ENCODE data around the gene DZIP1L. TPM values are rescaled to one million over a fixed set of nuclear protein-coding genes. Genes with fewer than 3 reads are reported as not detected.

The DZIP1L gene
- total RNA-seq, 1 donor from 2014 or later: 26.6 TPM

GRCh38 chr3:138082992-138083386 is 32.4 kb downstream of the DZIP1L start:
- Mint-ChIP-seq H3K36me3 (ENCODE audit: low read depth) (peaks cover 26% of the 10 kb centered on the region), H3K27me3 (ENCODE audit: low read depth) (no peaks in the 10 kb centered on the region)

GRCh38 chr3:138082085-138082991 is 33.1 kb downstream of the DZIP1L start:
- Mint-ChIP-seq H3K9me3 (no peaks in the 10 kb centered on the region), H3K4me3 (no peak overlapping the region), H3K27me3 (ENCODE audit: low read depth) (no peaks in the 10 kb centered on the region), H3K36me3 (ENCODE audit: low read depth) (peaks cover 27% of the 10 kb centered on the region), H3K4me1 (no peaks in the 10 kb centered on the region), H3K27ac (ENCODE audit: unreplicated experiment) (peak overlapping the region; percentile 72)
- TF ChIP-seq, protein P1, sequence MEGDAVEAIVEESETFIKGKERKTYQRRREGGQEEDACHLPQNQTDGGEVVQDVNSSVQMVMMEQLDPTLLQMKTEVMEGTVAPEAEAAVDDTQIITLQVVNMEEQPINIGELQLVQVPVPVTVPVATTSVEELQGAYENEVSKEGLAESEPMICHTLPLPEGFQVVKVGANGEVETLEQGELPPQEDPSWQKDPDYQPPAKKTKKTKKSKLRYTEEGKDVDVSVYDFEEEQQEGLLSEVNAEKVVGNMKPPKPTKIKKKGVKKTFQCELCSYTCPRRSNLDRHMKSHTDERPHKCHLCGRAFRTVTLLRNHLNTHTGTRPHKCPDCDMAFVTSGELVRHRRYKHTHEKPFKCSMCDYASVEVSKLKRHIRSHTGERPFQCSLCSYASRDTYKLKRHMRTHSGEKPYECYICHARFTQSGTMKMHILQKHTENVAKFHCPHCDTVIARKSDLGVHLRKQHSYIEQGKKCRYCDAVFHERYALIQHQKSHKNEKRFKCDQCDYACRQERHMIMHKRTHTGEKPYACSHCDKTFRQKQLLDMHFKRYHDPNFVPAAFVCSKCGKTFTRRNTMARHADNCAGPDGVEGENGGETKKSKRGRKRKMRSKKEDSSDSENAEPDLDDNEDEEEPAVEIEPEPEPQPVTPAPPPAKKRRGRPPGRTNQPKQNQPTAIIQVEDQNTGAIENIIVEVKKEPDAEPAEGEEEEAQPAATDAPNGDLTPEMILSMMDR (conservative IDR thresholded peaks at IDR 0.05): no peak
- DNase-seq (ENCODE audit: low read depth, low spot score): no peak

More at GRCh38 chr3:138082992-138083386, 32.4 kb downstream of the DZIP1L start:
- TF ChIP-seq, protein P1 (conservative IDR thresholded peaks at IDR 0.05): no peak
- H3K9me3 Mint-ChIP-seq: no peaks in the 10 kb centered on the region
- no peak overlapping the region for H3K27ac Mint-ChIP-seq (ENCODE audit: unreplicated experiment)
- H3K4me1 Mint-ChIP-seq: no peaks in the 10 kb centered on the region
- DNase-seq (ENCODE audit: low read depth, low spot score): no peak
- no peak overlapping the region for H3K4me3 Mint-ChIP-seq

DNA sequence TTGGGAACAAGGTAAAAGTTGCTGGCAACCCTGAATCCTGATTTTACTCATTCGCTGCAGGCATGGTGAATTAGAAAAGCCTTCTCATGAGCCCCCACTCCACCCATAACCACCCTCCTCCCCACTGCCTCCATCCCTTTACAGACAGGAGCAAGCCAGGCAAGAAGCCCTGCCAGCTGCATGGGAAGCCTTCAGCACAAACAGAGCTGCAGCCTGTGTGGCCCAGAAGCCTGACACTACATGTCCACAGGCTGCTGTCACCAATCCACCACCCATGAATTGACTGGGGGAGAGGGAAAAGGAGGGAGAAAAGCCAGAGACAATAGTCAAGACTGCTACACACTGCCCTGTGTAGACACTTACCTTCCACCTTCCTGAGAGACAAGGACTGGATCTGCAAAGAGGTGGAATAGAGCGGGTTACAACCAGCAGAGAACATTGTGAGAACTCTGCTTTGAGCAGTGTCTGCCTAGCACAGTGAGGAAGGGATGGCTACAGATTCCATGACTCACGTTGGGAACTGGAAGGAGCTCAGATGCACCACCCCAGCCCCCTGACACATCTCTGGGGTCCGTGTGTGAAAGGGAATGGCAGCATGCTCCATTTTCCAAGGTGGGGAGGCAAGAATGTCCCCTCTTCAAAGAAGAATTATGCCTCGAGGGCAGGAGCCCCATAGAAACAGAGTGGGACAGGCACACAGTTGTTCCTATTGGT is 33.9 kb downstream of the DZIP1L start:
- TF ChIP-seq, protein P1 (conservative IDR thresholded peaks at IDR 0.05): no peak
- H3K4me3 Mint-ChIP-seq: no peak overlapping the region
- H3K4me1 Mint-ChIP-seq: no peaks in the 10 kb centered on the region
- H3K36me3 Mint-ChIP-seq (ENCODE audit: low read depth): peaks cover 26% of the 10 kb centered on the region
- H3K9me3 Mint-ChIP-seq: no peaks in the 10 kb centered on the region
- H3K27me3 Mint-ChIP-seq (ENCODE audit: low read depth): no peaks in the 10 kb centered on the region
- H3K27ac Mint-ChIP-seq (ENCODE audit: unreplicated experiment): no peak overlapping the region
- no peak for DNase-seq (ENCODE audit: low read depth, low spot score)

GRCh38 chr3:138079901-138080300 is 35.5 kb downstream of the DZIP1L start:
- H3K27me3 Mint-ChIP-seq (ENCODE audit: low read depth): no peaks in the 10 kb centered on the region
- no peak overlapping the region for H3K4me3 Mint-ChIP-seq
- TF ChIP-seq, protein P1 (conservative IDR thresholded peaks at IDR 0.05): no peak
- no peak for DNase-seq (ENCODE audit: low read depth, low spot score)
- no peak overlapping the region for H3K27ac Mint-ChIP-seq (ENCODE audit: unreplicated experiment)
- H3K9me3 Mint-ChIP-seq: no peaks in the 10 kb centered on the region
- H3K36me3 Mint-ChIP-seq (ENCODE audit: low read depth): peaks cover 36% of the 10 kb centered on the region
- no peaks in the 10 kb centered on the region for H3K4me1 Mint-ChIP-seq

DNA sequence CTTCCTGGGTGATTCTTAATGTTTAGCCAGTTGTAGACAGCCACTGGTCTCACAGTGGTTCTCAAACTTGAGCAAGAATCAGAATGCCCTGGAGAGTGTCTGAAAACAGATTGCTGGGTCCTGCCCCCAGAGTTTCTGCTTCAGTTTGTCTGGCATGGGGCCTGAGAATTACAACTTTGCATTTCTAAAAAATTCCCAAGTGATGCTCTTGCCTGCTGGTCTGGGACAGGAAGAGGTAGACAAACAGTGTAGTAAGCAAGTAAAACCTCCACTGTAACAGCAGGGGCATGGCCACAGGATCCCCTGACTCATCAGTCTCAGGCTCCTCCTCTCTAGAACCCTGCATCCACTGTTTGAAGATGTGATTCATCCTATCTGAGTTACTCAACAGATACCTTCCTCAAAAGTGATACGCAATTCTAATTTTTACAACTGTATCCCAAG is 36.5 kb downstream of the DZIP1L start:
- Mint-ChIP-seq H3K36me3 (ENCODE audit: low read depth) (peaks cover 37% of the 10 kb centered on the region), H3K9me3 (no peaks in the 10 kb centered on the region), H3K27ac (ENCODE audit: unreplicated experiment) (no peak overlapping the region), H3K27me3 (ENCODE audit: low read depth) (no peaks in the 10 kb centered on the region), H3K4me1 (no peaks in the 10 kb centered on the region), H3K4me3 (no peak overlapping the region)
- DNase-seq (ENCODE audit: low read depth, low spot score): no peak
- TF ChIP-seq, protein P1 (conservative IDR thresholded peaks at IDR 0.05): no peak

All from neural crest cell (in vitro differentiated cells).